Activated naive CD8-positive, alpha-beta T cell treated with anti-CD3 and anti-CD28 coated beads, Interleukin-2, amount 50 U/mL, for 16 hours (primary cell): ENCODE data around the gene CPS1.

Source experiments
- DNase-seq: peaks from one replicate; pipeline ENCODE4 v3.0.0-alpha.2; 2020; ENCODE audit warnings: low read depth, low spot score

The CPS1 gene

GRCh38 chr2:210606001-210606400 is 49.6 kb downstream of the CPS1 start:
- DNase-seq, result no peak

DNA sequence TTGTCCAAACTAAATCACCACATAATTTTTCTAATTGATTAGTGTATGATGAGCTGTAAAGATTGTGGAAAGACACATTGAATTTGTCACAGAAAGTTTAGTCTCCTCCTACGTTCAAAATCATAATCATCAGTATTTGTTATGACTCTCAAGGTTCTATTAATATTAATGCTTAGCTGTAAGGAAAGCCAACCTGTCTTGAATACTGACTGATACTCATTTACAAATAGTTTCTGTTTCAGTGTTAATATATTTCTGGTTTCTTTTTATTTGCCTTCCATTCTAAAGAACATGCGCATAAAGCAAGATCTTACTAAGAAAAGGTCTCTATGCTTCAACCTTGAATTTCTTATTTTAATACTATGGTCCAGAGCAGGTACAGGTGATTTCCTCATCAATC is 55.1 kb downstream of the CPS1 start:
- no peak for DNase-seq

GRCh38 chr2:210616074-210616473 is 59.7 kb downstream of the CPS1 start:
- no peak for DNase-seq

GRCh38 chr2:210617318-210617717 is 60.9 kb downstream of the CPS1 start:
- DNase-seq, result no peak

- no peak for DNase-seq
Observed at GRCh38 chr2:210617732-210618330, 61.4 kb downstream of the CPS1 start.

DNA sequence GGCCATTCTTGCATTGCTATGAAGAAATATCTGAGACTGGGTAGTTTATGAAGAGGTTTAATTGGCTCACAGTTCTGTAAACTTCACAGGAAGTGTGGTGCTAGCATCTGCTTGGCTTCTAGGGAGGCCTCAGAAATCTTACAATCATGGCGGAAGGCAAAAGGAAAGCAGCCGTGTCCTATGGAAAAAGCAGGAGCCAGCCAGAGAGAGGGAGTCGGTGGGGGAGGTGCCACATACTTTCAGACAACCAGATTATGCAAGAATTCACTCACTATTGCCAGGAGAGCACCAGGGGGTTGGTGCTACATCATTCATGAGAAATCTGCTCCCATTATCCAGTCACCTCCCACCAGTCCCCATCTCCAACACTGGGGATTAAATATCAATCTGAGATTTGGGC is 64.1 kb downstream of the CPS1 start:
- no peak for DNase-seq

GRCh38 chr2:210623506-210623905 is 67.1 kb downstream of the CPS1 start:
- no peak for DNase-seq

DNA sequence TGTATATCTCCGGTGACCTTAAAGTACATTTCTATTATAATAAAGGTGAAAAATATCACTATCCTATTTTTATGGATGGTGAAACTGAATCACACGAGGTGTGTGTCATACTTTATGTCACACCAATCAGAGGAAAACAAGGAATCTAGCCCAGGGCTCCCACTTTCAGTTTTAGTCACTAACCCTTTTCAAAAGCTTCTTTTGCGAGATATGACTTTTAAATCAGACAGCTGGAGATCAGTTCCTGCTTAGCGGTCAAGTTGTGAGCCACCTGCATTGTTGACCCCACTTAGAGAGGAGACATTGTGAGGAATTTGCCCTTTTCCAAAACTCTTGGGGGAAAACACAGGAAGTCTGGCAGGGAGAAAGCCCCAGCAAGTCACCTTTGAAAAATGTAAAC is 70.5 kb downstream of the CPS1 start:
- no peak for DNase-seq

GRCh38 chr2:210630873-210631560 is 74.6 kb downstream of the CPS1 start:
- DNase-seq, result no peak

DNA sequence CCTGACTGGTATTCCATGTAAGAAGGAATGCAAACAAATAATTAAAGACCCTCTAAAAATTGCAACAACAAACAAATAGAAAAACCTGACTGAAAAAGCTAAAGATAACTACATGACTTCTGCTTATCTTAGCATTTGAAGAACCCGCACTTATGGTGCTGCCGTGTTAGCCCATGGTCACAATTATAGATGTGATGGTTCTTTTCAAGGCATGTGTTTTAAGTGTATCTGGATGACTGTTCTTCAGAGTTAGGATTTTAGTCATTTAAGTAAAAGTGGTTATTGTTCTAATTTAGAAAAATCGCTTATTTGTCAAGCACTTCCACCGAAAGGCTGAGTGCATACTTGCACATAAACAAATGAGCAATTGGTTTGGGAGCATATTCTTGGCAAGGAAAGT is 77.3 kb downstream of the CPS1 start:
- DNase-seq, result no peak

GRCh38 chr2:210635257-210635656 is 78.9 kb downstream of the CPS1 start:
- DNase-seq, result no peak

GRCh38 chr2:210642333-210642732 is 85.9 kb downstream of the CPS1 start:
- no peak for DNase-seq

DNA sequence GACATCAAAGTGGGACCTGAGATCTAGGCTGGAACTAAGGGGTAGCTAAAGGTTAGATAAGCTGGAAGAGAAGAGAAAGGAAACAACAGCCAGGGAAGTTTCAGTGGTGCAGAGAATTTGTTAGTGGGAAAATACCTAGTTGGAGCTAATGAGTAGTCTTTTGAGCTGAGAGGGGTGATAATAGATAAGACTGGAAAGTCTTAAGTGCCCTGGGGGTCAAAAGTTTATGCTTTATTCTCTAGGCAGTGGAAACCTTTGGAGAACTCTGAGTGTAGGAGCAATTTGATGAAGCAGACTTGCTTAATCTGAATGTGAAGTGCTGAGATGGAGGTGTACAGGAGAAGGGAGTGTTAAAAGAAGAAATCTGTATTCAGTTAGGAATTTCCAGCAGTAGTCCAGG is 90.8 kb downstream of the CPS1 start:
- DNase-seq, result no peak

DNA sequence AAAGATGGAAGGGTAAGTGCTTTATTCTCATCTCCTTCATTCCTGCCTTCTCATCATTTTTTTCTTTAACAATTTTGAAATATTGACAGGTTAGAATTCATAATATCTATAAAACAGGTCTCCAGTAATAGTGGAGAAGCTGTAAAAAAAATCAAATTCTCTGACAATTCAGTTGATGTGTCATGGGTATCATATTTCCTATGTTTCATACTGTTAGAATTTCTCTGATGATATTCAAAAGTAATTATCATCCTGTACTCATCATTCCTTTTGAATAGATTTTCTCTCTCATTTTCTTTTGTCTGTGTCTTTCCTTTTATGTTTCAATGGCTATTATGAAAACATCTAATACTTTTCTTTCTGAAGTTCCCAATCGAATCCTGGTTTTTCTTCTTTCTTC is 97.7 kb downstream of the CPS1 start:
- DNase-seq, result no peak

DNA sequence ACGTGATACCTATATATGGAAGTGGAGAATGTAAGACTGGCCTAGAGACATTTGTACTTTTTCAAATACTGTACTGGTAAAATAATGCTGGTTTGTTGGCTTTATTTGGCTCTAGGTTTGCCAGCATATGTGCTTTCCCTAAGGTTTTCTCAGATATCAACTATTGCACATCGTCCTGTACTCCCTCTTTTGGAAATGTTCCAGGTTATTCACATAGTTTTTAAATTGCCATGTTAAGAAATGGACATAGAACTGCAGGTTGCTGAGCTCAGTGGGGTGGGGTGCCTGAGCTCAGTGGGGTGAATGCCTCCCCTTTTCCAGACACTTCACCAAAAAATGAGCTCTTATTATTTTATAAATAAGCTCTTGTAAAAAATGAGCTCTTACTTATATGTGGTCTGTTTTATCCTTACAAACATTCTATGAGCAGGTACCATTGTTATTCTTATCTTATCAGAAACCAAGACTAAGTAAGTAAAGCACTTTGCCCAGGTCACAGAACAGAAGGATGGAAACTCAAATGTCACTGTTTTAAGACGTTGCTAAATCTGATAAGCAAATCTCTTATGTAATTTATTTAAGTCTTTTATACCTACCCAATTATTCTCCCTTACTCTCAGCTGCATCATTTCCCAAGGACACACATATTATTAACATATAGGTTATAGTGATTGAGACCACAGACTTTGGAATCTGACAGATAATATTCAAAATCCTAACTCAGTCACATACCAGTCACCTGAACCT is 99.0 kb downstream of the CPS1 start:
- no peak for DNase-seq

- no peak for DNase-seq
Observed at GRCh38 chr2:210657874-210658273, 101.5 kb downstream of the CPS1 start.

DNA sequence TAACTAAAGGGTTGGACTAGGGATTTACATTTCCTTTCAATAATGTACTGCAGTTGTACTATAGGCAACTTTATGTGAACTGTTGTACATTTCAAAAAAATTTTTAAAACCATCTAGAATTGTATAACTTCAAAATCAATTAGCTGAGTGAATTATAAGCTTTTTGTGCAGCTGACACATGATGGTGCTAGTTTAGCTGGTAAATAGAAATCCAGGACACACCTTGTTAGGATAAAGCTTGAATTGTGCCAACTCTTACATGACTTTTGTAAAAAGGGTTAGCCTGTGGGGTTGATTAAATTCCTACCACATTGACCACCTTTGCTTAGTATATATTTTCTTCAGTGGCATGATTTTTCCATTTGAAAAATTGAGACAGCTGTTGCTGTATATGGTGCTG is 104.4 kb downstream of the CPS1 start:
- no peak for DNase-seq

DNA sequence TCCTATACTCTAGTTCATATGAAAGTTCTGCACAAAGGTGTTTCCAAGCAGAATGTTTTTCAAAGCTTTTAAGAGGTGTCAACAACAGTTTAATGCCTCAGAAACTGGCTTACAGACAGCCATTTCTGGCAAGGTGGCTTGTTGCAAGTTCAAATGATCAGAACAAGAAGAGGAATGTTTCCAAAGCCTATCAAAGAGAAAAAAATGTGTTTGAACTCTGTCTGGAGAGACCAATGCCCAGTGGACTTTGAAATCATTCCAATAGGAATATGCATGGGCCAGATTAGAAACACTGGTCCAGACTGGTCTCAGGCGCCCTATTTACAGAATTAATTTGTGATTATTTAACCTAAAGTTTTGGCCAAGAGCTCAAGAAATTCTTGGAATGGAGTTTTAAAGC is 106.2 kb downstream of the CPS1 start:
- no peak for DNase-seq

DNA sequence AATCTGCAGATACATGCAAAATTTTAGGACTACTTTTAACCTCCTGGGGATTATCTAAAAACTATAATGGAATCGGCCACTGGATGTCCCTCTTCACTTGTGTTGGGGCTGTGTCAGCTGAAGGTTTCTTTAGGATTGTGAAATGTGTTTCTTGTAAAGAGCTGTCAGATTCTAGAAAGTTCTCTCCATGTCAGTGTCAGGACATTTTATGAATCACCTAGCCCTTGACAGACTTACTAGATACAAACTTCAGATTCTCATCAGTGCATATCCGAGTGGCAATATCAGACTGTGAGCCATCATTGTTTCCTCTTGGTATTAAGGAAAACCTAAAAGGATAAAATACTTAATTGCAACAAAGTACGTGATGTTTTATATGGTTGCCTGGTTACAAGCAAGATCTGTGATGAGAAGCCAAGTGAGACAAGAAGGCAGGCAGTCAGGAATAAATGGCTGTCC is 107.3 kb downstream of the CPS1 start:
- no peak for DNase-seq

DNA sequence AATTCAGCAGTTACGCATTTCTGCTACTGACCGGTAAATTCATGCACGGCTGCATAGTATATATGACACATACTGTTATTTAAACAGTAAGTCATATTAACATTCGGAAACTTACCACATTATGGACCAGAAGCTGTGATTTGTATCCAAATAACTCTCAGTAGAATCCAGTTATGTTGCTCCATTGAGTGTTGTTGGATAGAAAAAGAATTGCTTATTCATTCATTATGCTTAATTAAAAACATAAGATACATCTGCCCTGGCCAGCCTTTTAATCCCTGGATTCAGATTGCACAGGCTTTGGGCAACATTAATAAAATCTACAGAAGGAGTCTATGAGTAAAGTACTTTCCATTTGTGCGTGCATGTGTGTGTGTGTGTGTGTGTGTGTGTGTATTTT is 111.3 kb downstream of the CPS1 start:
- no peak for DNase-seq

- no peak for DNase-seq
Observed at GRCh38 chr2:210671065-210671464, 114.7 kb downstream of the CPS1 start.

DNA sequence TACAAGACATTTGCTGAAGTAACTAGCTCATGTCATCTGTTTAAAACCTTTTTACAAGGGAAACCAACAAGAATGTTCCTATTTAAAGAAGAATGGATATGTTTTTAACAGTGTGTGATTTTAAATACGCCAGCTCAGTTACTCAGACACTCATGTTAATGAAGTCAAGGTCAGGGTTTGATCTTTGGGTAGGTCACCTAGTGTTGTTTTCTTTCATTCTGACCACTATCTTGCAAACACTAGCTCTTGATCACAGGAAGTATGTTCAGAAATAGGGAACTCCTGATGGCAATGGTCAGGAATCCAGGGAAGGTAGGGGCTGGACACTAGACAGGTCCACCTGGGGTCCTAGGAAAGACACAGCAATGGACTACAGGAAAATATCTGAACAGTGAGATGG is 116.7 kb downstream of the CPS1 start:
- no peak for DNase-seq

GRCh38 chr2:210676067-210676466 is 119.7 kb downstream of the CPS1 start:
- no peak for DNase-seq
